Spinal cord (tissue), 10 donors: ENCODE measurements around the gene CNTN2. TPM values are rescaled to one million over a fixed set of nuclear protein-coding genes. Genes with fewer than 3 reads are reported as not detected.

Experiments
- DNase-seq, 6 donors: peaks; one replicate each; pipeline versions ENCODE4 v3.0.0 to v3.0.0-alpha.2; 2013 to 2015; ENCODE audit warnings: low spot score in 6 of 6, low read depth in 4 of 6
- H3K27ac ChIP-seq: one replicate; pipeline ENCODE4 v1.5.1; 2013; ENCODE audit warnings: low read depth, low read length, control low read depth
- H3K27me3 ChIP-seq: one replicate; pipeline ENCODE4 v1.6.1; 2013; ENCODE audit warnings: low read length; ENCODE audit not compliant: control insufficient read depth, insufficient read depth
- H3K36me3 ChIP-seq: one replicate; pipeline ENCODE4 v1.6.1; 2013; ENCODE audit warnings: low read length; ENCODE audit not compliant: control insufficient read depth, insufficient read depth
- H3K4me1 ChIP-seq: one replicate; pipeline ENCODE4 v1.6.1; 2013; ENCODE audit warnings: low read length; ENCODE audit not compliant: control insufficient read depth, insufficient read depth
- H3K4me3 ChIP-seq: one replicate; pipeline ENCODE4 v1.5.1; 2013; ENCODE audit warnings: low read depth, low read length, control low read depth
- H3K9me3 ChIP-seq: one replicate; pipeline ENCODE4 v1.6.1; 2013; ENCODE audit warnings: low read length; ENCODE audit not compliant: control insufficient read depth, insufficient read depth
- WGBS: methylation state at CpG from one replicate; pipeline ENCODE4 v1.1.5; 2013; ENCODE audit warnings: missing lambda C conversion rate; ENCODE audit not compliant: insufficient coverage; 5-methylcytosine and 5-hydroxymethylcytosine counted together
- polyA plus RNA-seq, 2 donors: library from polyadenylated mRNA; unstranded; fragments of 120-200 nt; gene quantifications; one replicate each; pipeline ENCODE4 v1.2.1, GENCODE V29; 2013; ENCODE audit not compliant: insufficient read length in 2 of 2
- total RNA-seq, 2 donors: library from RNA; depleted of rRNA in 1 of 2; stranded (reverse); fragments of 120-200 nt in 1 of 2; fragments of >200 nt in 1 of 2; gene quantifications; one replicate each; pipeline versions ENCODE4 v1.2.3 to v1.2.4, GENCODE V29; 2013 to 2014
- donor health status: healthy.

The CNTN2 gene
- total and polyA plus RNA-seq, 4 donors, result 16.1 to 48.3 (median 41.3) TPM

DNA sequence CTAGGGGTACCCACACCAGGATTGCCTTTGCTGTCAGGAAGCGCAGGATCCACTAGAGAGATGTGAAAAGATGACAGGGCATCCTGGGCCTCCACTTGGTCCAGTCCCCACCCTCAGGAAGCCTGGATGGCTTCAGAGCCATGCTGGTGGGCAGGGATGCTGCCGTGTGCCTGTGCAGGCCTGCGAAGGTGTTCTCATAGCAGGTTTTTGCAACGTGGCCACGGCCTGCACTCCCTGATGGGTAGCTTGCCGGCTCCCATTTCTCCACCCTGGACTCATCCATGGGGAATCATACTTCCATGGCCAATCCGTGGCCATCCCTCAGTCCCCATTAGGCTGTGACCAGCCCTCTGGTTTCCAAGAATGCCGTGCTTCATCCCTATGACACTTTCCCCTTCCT, 34.1 kb upstream of the CNTN2 start:
- Histone ChIP-seq H3K36me3 (peaks cover 35% of the 10 kb centered on the region), H3K4me1 (peaks cover 25% of the 10 kb centered on the region), H3K4me3 (no peak overlapping the region), H3K27me3 (no peaks in the 10 kb centered on the region), H3K27ac (no peak overlapping the region), H3K9me3 (no peaks in the 10 kb centered on the region)
- 96% methylated on average over 8 of the region's 8 CpGs for WGBS
- DNase-seq, result no peak

DNA sequence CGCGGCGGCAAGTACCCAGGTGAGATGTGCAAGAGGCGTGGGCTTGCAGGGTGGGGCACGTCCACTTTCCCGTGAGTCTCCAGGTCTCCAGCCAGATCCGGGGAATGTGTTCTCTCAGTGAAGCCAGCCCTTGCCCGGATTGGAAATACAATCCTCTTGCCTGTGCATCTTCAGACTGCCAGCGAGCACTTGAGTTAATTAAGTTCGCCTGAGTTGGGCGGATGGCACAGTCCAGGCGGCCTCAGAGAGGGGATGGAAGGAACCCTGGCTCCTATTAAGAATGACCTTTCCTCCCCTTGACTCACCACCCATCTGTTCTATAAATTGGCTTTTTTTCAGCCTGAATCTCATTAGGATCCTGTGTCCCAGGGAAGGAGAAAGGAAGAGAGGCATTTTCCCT, 33.3 kb upstream of the CNTN2 start:
- no peak overlapping the region for H3K27ac ChIP-seq
- H3K9me3 ChIP-seq, result no peaks in the 10 kb centered on the region
- WGBS, result 92% methylated on average over 8 of the region's 12 CpGs
- no peaks in the 10 kb centered on the region for H3K27me3 ChIP-seq
- H3K4me3 ChIP-seq, result no peak overlapping the region
- peaks cover 32% of the 10 kb centered on the region for H3K4me1 ChIP-seq
- no peak for DNase-seq
- H3K36me3 ChIP-seq, result peaks cover 29% of the 10 kb centered on the region

DNA sequence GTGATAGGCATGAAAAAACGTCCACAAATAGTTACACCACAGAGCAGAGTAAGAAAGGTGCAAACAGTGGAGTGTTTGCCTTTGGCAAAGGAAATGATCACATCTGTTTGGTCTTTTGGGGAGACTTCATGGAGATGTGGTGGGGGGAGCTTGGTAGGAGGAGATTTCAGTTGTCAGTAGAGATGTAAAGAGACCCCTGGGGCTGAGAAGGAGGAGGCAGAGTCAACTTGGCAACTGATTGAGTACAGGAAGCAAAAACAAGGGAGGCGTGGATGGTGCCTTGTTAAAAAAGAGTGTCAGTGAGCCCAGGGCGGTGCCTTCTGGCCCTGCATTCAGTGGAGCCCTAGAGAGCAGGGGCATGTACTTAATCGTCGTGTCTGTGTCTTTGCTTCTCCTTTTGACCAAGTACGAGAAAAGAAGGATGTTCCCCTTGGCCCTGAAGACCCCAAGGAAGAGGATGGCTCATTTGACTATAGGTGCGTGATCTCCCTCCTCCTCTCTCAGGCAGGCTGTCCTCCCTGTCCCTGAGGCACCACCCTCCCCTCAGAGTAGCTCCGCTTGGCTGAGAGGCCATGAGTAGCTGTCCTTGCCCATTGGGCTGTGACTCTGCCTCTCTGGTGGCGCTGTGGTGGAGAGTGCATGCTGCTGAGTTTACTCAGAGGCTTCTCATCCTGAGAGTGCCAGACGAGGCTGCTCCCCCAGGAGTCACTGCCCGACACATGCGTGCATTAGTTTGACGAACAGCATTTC, 30.4 kb upstream of the CNTN2 start:
- peaks cover 33% of the 10 kb centered on the region for H3K36me3 ChIP-seq
- H3K9me3 ChIP-seq, result no peaks in the 10 kb centered on the region
- H3K27ac ChIP-seq, result no peak overlapping the region
- no peaks in the 10 kb centered on the region for H3K27me3 ChIP-seq
- no peak overlapping the region for H3K4me3 ChIP-seq
- peak in 1 of 6 donors; percentile 79 for DNase-seq
- 54% methylated on average over 11 of the region's 13 CpGs for WGBS
- peaks cover 50% of the 10 kb centered on the region for H3K4me1 ChIP-seq

DNA sequence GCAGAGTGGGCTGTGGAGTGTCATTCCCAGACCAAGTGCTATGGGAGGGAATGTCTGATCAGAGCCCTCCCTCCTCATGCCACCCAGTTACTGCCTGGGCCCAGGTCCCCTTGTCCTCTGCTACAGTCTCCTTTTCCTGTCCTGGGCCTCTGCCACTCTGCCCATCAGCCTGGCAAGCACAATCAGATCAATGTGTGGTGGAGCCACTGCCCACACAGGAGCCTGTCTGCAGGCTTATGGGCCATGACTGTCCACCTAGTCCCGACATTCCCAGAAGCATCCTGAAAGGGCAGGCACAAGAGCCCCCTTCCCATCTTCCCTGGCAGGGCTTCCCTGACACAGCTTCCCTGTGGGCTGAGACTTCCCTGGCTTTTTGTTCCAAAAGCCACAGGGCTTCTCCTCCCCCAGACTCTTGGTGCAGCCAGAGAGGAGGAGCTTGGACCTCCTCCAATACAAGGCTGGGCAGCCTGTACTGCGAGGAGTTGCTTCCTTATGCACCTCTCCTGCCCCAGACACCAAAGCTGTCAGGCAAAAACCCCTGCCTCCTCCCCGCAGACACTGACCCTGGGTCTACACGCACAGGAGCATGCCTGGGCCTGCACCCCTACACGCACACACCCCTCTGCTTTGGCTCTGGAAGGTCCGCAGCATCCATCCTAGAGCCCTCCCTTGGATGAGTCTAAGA, 29.2 kb upstream of the CNTN2 start:
- Histone ChIP-seq H3K36me3 (peaks cover 32% of the 10 kb centered on the region), H3K27me3 (no peaks in the 10 kb centered on the region), H3K4me3 (no peak overlapping the region), H3K9me3 (no peaks in the 10 kb centered on the region), H3K27ac (no peak overlapping the region), H3K4me1 (peaks cover 51% of the 10 kb centered on the region)
- WGBS, result 15% methylated on average over 2 of the region's 6 CpGs
- DNase-seq, result peak in 5 of 6 donors; percentile 49 to 90 (median 57)

DNA sequence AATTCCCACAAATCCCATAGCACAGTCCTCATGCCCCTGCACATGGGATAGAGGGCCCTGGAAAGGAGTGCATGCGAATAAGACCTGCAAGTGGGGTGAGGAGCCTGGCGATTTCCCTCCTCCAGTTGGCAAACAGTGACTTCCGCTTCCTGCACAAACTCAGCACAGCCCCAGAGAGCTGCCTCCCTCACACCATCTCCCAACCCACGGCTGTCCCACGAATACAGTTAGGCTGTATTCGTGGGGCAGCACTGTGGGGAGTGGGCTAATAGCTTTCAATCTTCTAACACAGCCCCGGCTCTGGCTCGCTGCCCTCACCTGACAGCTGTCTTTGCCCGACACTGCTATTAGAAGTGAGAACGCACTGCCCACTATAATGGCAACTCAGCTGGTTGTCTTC, 28.2 kb upstream of the CNTN2 start:
- Histone ChIP-seq H3K4me1 (peaks cover 61% of the 10 kb centered on the region), H3K36me3 (peaks cover 24% of the 10 kb centered on the region), H3K4me3 (no peak overlapping the region), H3K27ac (peak overlapping the region; percentile 7), H3K9me3 (no peaks in the 10 kb centered on the region), H3K27me3 (no peaks in the 10 kb centered on the region)
- WGBS, result 14% methylated on average over 5 of the region's 10 CpGs
- peak in 2 of 6 donors; percentile 49 to 57 for DNase-seq

DNA sequence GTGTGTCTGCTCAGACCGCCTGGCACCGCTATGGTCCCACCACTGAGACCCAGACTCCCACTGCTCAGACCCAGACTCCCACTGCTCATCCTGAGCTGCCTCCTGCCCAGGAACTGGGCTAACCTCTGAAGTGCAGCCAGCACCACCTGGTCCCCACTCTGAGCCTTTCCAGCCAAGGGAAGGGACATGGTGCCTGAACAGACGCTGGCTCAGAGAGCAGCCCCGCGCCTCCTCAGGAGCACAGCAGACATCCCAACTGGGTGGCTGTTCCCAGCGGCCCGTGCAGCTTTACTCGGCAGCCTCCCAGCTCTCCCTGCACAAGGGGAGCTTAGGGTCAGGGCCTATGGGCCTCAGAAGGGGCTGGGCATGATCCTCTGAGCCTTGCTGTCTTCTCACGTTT, 27.8 kb upstream of the CNTN2 start:
- Histone ChIP-seq H3K36me3 (peaks cover 22% of the 10 kb centered on the region), H3K4me3 (no peak overlapping the region), H3K4me1 (peaks cover 65% of the 10 kb centered on the region), H3K9me3 (no peaks in the 10 kb centered on the region), H3K27me3 (no peaks in the 10 kb centered on the region), H3K27ac (no peak overlapping the region)
- no peak for DNase-seq
- WGBS, result 56% methylated on average over 8 of the region's 9 CpGs

DNA sequence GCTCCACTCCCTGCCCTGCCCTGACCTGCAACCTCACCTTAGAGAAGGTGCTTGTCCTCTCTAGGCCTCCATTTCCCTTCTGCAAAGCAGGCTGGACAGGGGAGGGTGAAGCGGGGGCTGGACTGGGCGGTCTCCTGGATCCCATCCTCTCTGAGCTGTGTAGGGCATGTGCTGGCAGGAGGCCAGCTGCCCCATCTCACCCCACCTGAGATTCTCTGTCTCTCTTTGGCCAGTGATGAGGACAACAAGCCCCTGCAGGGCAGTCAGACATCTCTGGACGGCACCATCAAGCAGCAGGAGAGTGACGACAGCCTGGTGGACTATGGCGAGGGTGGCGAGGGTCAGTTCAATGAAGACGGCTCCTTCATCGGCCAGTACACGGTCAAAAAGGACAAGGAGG, 26.9 kb upstream of the CNTN2 start:
- H3K4me1 ChIP-seq, result peaks cover 74% of the 10 kb centered on the region
- WGBS, result 90% methylated on average over 9 of the region's 9 CpGs

DNA sequence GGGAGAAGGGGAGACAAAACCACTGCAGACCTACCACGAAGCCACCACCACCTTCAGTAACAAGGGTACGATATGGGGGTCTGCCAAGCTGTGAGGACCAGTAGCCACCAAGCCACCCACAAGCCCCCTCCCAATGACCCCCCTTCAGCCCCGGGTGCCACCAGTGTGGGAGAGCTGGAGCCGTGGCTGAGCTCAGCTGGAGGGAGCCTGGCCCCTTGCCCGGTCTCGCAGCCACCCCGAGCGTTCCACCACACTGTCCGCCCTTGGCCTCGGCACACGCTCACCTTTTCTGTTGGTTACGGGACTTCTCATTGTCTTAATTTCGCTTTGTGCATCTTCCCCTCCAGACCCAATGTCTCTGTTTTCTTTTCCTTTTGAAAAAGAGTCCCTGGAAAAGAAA, 26.4 kb upstream of the CNTN2 start:
- DNase-seq, result no peak
- no peaks in the 10 kb centered on the region for H3K27me3 ChIP-seq
- H3K9me3 ChIP-seq, result no peaks in the 10 kb centered on the region
- peaks cover 28% of the 10 kb centered on the region for H3K36me3 ChIP-seq
- H3K27ac ChIP-seq, result no peak overlapping the region
- H3K4me1 ChIP-seq, result peaks cover 73% of the 10 kb centered on the region
- 70% methylated on average over 5 of the region's 13 CpGs for WGBS
- no peak overlapping the region for H3K4me3 ChIP-seq

More for the DNA sequence above, 26.9 kb upstream of the CNTN2 start:
- Histone ChIP-seq H3K4me3 (no peak overlapping the region), H3K27me3 (no peaks in the 10 kb centered on the region), H3K9me3 (no peaks in the 10 kb centered on the region), H3K27ac (no peak overlapping the region), H3K36me3 (peaks cover 28% of the 10 kb centered on the region)
- DNase-seq, result no peak

DNA sequence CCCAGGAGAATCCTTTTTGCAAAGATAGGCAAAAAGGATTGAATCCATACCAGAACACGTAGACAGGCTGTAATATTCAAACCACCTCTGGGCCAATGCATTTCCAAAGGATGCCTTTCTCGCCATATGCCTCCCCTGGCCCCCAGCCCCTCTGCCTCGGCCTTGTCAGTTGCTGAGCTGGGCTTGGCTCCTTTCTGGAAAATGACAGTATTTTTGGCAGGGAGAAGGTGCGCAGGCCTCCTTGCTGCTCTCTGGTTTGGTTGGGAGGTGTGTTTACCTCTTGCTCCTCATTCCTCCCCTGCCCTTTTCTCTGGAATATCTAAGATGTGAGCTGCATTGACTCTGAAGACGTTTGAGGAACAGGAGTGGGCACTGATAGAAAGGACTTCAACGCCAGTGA, 26.0 kb upstream of the CNTN2 start:
- no peak overlapping the region for H3K27ac ChIP-seq
- H3K27me3 ChIP-seq, result no peaks in the 10 kb centered on the region
- H3K9me3 ChIP-seq, result no peaks in the 10 kb centered on the region
- DNase-seq, result peak in 1 of 6 donors; percentile 47
- WGBS, result 74% methylated on average over 3 of the region's 6 CpGs
- H3K4me3 ChIP-seq, result no peak overlapping the region
- peaks cover 28% of the 10 kb centered on the region for H3K36me3 ChIP-seq
- peaks cover 69% of the 10 kb centered on the region for H3K4me1 ChIP-seq

DNA sequence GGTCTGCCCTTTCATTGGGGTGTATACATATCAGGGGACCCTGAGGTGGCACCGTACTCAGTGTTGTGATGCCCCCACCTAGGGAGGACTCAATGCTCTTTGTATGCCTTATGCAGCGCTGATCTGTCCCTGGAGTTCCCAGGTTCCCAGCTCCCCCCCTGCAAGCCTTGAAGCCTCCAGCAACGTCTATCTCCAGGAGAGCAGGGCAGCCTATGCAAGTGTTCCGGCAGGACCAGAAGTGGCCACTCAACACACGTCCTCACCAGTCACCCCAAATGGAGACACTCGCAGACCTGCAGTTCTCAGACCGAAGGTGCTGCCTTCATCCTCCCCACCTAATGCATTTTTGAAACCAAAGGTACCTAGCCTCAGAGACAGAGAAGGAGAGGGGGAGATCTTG, 25.2 kb upstream of the CNTN2 start:
- no peak overlapping the region for H3K4me3 ChIP-seq
- peaks cover 28% of the 10 kb centered on the region for H3K36me3 ChIP-seq
- no peak overlapping the region for H3K27ac ChIP-seq
- no peaks in the 10 kb centered on the region for H3K27me3 ChIP-seq
- no peak for DNase-seq
- H3K4me1 ChIP-seq, result peaks cover 62% of the 10 kb centered on the region
- no peaks in the 10 kb centered on the region for H3K9me3 ChIP-seq
- 91% methylated on average over 5 of the region's 7 CpGs for WGBS
